ENCODE data around the gene SCNN1G.
A peak's percentile ranks its signal among the peaks of the same experiment; 100 is the strongest.
"Not testable (repeated sequence)": the region's sequence is repeated elsewhere in the genome, so short reads cannot be mapped to it uniquely, and the experiment has no call there.

The SCNN1G gene

DNA sequence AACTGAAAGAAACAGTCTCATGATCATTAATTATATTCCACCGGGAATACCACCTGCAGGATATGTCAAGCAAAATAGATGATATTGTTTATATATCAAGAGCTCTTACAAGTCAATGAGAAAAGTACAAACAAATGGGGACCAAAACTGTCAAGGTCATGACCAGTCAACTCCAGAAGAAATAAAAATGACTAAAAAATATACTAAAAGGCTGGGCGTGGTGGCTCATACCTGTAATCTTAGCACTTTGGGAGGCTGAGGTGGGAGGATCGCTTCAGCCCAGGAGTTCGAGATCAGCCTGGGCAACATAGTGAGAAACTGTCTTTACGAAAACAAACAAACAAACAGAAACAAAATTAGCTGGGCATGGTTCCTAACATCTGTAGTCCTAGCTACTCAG lies 69.8 kb downstream of the SCNN1G start:
- DNase-seq (ENCODE audit: low spot score), result no peak

DNA sequence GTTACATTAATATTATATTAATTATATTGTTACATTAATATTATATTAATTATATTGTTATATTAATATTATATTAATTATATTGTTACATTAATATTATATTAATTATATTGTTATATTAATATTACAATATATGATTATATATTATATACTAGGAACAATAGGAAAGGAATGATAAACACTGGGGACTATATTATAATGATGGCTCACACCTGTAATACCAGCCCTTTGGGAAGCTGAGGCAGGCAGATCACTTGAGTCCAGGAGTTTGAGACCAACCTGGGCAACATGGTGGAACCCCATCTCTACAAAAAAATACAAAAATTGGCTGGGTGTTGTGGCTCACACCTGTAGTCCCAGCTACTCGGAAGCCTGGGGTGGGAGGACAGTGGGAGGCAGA lies 71.1 kb downstream of the SCNN1G start:
- not testable (repeated sequence) for DNase-seq (ENCODE audit: low spot score)

- peak; percentile 22 for DNase-seq (ENCODE audit: low spot score)
These were observed 71.8 kb downstream of the SCNN1G start for GRCh38 chr16:23254338-23254737.

DNA sequence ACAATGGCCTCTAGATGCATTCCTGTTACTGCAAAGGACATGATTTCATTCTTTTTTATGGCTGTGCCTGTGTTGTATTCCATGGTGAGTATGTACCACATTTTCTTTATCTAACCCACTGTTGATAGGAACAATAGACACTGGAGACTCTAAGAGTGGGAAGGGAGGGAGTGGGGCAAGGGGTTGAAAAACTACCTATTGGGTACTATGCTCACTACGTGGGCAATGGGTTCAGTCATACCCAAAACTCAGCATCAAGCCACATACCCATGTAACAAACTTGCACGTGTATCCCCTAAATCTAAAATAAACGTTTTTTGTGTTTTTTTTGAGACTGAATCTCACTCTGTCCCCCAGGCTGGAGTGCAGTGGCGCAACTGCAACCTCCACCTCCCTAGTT lies 72.5 kb downstream of the SCNN1G start:
- DNase-seq (ENCODE audit: low spot score), result no peak

DNA sequence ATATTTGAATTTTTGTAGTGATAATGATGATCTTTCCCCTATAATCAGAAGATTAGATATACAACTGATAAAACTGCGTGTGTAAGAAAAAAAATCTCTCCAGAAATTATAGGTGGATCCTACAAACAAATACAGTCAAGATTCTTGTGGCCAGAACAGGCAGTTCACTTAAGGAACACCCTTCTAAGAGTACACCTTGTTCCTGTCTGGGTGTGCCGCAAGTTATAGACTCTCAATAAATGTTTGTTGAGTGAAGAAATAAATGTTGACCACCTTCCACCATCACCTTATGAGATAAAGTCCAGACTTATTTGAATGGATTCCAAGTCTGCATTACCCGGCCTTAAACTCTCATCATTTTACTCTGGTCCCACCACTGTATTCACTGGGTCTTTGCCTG lies 73.9 kb downstream of the SCNN1G start:
- no peak for DNase-seq (ENCODE audit: low spot score)

DNA sequence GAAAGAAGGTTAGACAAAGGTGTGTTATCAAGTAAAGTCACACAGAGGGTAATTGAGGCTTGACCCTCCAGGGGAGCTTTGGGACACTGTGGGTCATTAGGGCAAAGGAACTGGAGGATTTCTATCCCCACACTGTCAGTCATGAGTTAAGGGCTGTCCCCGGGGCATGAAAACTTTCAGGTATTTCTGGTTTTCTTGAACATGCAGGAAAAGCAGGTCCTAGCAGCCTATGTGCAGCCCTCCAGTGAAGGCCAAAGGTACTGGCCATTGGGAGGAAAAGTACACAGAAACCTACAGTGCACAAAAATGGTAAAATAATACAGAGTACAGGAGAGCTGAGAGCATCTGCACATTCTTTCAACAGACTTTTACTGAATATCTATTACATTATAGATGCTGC lies 75.1 kb downstream of the SCNN1G start:
- DNase-seq (ENCODE audit: low spot score), result no peak

GRCh38 chr16:23258919-23259237 lies 76.3 kb downstream of the SCNN1G start:
- DNase-seq (ENCODE audit: low spot score), result no peak
